Parathyroid adenoma (tissue), 2 donors: ENCODE measurements around the gene C14orf132.

Experiments
- H2AFZ ChIP-seq: fragments of 300-600 bp; sonication (generic); one replicate; pipeline ENCODE4 v1.7.0; 2017; ENCODE audit warnings: antibody characterized with exemption, mild to moderate bottlenecking
- H3K27ac ChIP-seq: fragments of 300-600 bp; sonication (generic); one replicate; pipeline ENCODE4 v1.7.0; 2017
- H3K27me3 ChIP-seq: fragments of 300-600 bp; sonication (generic); one replicate; pipeline ENCODE4 v1.7.0; 2017; ENCODE audit warnings: low read length; ENCODE audit not compliant: control insufficient read depth, insufficient read depth
- H3K36me3 ChIP-seq: fragments of 300-600 bp; sonication (generic); one replicate; pipeline ENCODE4 v1.7.0; 2017; ENCODE audit warnings: low read length; ENCODE audit not compliant: control insufficient read depth, insufficient read depth
- H3K4me1 ChIP-seq: fragments of 300-600 bp; sonication (generic); one replicate; pipeline ENCODE4 v1.7.0; 2017; ENCODE audit warnings: control low read depth
- H3K4me2 ChIP-seq: fragments of 300-600 bp; sonication (generic); one replicate; pipeline ENCODE4 v1.7.0; 2017; ENCODE audit warnings: low read length
- H3K4me3 ChIP-seq: fragments of 300-600 bp; sonication (generic); one replicate; pipeline ENCODE4 v1.7.0; 2017; ENCODE audit warnings: low read depth, low read length
- H3K79me2 ChIP-seq: fragments of 300-600 bp; sonication (generic); one replicate; pipeline ENCODE4 v1.7.0; 2017; ENCODE audit warnings: control low read depth
- H3K9ac ChIP-seq: fragments of 300-600 bp; sonication (generic); one replicate; pipeline ENCODE4 v1.7.0; 2017; ENCODE audit warnings: mild to moderate bottlenecking
- H3K9me3 ChIP-seq: fragments of 300-600 bp; sonication (generic); one replicate; pipeline ENCODE4 v1.7.0; 2017; ENCODE audit warnings: low read length; ENCODE audit not compliant: control insufficient read depth
- TF ChIP-seq, protein P1 (sequence below): fragments of 300-600 bp; sonication (generic); IDR thresholded peaks from one replicate; pipeline ENCODE4 v1.7.0; 2017; ENCODE audit warnings: antibody characterized with exemption, mild to moderate bottlenecking
- donor health status: primary hyperparathyroidism.

The C14orf132 gene

DNA sequence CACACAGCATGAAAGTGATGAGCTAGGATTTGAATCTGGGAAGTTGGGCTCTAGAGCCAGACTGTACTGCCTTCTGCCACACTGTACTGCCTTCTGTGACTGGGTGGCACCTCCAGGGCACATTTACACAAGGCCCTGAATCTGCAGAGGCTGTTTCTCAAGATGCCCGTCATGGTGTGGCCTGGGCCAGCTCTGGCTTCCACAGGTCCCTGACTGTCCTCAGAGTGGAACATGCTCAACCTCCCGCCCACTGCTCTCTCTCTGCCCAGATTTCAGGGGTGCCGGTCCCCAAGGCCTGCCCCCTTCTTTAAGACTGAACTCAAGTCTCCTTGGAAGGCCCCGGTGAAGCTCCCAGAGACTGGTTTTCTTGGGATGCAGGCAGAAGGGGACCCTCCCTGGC, 50.2 kb downstream of the C14orf132 start:
- Histone ChIP-seq H3K27me3 (no peaks in the 10 kb centered on the region), H3K36me3 (no peaks in the 10 kb centered on the region), H3K79me2 (no peaks in the 10 kb centered on the region), H3K4me2 (no peak overlapping the region), H3K9me3 (no peaks in the 10 kb centered on the region), H3K9ac (no peak overlapping the region), H3K27ac (no peak overlapping the region), H3K4me1 (no peaks in the 10 kb centered on the region), H2AFZ (no peak overlapping the region), H3K4me3 (no peak overlapping the region)
- TF ChIP-seq, protein P1, sequence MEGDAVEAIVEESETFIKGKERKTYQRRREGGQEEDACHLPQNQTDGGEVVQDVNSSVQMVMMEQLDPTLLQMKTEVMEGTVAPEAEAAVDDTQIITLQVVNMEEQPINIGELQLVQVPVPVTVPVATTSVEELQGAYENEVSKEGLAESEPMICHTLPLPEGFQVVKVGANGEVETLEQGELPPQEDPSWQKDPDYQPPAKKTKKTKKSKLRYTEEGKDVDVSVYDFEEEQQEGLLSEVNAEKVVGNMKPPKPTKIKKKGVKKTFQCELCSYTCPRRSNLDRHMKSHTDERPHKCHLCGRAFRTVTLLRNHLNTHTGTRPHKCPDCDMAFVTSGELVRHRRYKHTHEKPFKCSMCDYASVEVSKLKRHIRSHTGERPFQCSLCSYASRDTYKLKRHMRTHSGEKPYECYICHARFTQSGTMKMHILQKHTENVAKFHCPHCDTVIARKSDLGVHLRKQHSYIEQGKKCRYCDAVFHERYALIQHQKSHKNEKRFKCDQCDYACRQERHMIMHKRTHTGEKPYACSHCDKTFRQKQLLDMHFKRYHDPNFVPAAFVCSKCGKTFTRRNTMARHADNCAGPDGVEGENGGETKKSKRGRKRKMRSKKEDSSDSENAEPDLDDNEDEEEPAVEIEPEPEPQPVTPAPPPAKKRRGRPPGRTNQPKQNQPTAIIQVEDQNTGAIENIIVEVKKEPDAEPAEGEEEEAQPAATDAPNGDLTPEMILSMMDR, result no peak

DNA sequence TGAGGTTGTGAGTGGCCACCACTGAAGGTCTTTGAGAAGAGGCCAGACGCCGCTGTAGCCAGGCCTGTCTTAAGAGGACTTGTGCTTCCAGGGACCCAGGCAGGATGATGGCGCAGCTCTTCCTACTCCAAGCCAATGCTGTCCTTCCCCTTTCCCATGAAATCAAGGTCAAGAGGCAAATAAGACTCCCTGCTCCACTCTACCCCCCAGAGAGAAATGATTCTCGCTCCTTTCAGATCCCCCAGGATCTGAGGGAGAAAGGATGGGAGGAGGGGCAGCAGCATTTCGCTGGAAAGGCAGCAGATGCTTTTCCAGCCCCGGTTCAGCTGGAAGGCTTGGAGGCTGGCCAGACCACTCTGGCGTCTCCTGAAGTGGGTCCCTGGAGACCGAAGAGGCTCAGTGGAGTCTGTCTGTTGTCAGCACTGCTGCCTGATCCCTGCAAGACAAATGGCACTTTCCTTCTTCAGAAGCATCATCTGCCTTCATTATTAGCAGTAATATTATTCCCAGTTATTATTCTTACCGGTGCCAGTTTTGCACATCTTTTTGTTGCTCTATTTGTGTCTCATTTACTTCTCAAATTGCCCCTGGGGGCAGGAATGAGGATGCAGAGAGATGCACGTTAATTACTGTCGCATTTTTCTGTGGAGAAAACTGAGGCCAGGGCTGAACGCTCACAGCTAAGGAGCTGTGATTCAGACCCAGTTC, 51.4 kb downstream of the C14orf132 start:
- Histone ChIP-seq H3K4me3 (no peak overlapping the region), H3K27ac (no peak overlapping the region), H3K9me3 (no peaks in the 10 kb centered on the region), H3K4me1 (no peaks in the 10 kb centered on the region), H3K36me3 (no peaks in the 10 kb centered on the region), H3K27me3 (no peaks in the 10 kb centered on the region), H3K9ac (no peak overlapping the region), H3K79me2 (no peaks in the 10 kb centered on the region), H3K4me2 (no peak overlapping the region), H2AFZ (no peak overlapping the region)
- TF ChIP-seq, protein P1, result no peak

DNA sequence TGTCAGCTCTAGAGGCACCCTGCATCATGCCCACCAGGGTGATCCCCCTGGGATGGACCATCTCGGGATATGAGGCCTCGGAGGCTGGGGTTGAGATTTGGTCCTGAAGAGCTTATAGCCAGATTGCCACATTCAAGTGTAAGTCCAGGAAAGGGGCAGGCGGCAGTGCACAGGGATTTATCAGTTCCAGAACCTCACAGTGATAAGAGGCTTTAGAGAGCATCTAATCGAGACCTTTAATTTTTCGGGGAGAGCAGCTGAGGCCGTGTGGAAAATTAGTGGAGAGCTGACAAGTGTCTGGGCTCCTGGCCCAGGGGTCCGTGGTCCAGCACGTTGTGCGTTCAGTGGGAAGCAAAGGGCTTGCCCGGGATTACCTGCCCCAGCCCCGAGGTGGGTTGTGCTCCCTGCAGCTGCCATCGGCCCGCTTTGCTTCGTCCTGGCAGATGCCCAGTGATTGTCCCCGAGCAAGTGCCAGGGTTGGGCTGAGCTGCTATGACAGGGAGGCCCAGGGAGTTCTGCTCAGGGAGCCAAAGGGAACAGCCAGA, 52.1 kb downstream of the C14orf132 start:
- no peaks in the 10 kb centered on the region for H3K79me2 ChIP-seq
- H3K4me3 ChIP-seq, result no peak overlapping the region
- H3K36me3 ChIP-seq, result no peaks in the 10 kb centered on the region
- H3K4me1 ChIP-seq, result no peaks in the 10 kb centered on the region
- H3K27ac ChIP-seq, result no peak overlapping the region
- no peak overlapping the region for H3K4me2 ChIP-seq
- no peaks in the 10 kb centered on the region for H3K27me3 ChIP-seq
- no peaks in the 10 kb centered on the region for H3K9me3 ChIP-seq
- TF ChIP-seq, protein P1, result no peak
- H2AFZ ChIP-seq, result no peak overlapping the region
- no peak overlapping the region for H3K9ac ChIP-seq

DNA sequence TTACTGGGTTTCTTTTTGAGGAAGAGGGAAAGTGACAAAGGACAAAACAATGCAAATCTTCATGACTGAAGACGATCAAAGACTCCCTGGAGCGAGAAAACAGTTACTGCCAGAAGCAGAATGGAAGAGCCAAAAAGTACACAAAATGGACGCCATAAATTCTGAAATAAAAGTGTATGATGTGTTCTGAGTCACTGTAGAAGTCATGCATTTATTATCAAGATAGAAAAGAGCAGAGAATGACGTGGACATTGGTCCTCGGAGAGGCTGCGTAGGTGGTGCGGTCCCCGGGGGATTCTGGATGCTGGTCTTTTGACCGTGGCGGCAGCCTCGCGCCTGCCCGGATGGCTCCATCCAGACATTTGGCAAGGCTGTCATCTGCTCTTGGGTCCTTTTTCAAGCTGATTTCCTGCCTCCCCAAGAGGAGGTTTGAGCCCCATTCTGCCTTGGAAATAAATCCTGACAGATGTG, 52.8 kb downstream of the C14orf132 start:
- Histone ChIP-seq H3K9ac (no peak overlapping the region), H3K27me3 (no peaks in the 10 kb centered on the region), H3K36me3 (no peaks in the 10 kb centered on the region), H3K79me2 (no peaks in the 10 kb centered on the region), H3K4me3 (no peak overlapping the region), H3K4me1 (no peaks in the 10 kb centered on the region), H2AFZ (no peak overlapping the region), H3K4me2 (no peak overlapping the region), H3K9me3 (no peaks in the 10 kb centered on the region), H3K27ac (no peak overlapping the region)
- TF ChIP-seq, protein P1, result no peak

DNA sequence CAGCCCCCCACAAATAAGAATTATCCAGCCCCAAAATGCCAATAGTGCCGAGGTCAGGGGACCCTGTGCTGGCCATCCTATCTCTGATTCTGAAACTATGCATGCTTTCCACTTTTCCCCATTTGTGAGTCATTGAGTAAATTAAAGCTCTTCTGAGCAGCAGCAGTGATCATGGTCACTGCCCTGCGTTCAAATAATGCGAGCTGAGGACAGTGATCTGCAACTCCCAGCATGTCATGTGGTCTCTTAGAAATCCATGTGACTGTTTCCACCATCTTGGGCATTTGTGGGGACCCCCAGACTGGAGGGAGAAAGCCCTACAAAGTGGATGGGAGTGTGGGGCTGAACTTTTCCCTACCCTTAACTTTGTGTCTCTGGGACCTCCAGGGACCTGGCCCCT, 53.8 kb downstream of the C14orf132 start:
- H3K36me3 ChIP-seq, result no peaks in the 10 kb centered on the region
- no peak overlapping the region for H2AFZ ChIP-seq
- no peak overlapping the region for H3K4me2 ChIP-seq
- no peak overlapping the region for H3K4me3 ChIP-seq
- no peaks in the 10 kb centered on the region for H3K4me1 ChIP-seq
- no peaks in the 10 kb centered on the region for H3K79me2 ChIP-seq
- no peaks in the 10 kb centered on the region for H3K27me3 ChIP-seq
- H3K9me3 ChIP-seq, result no peaks in the 10 kb centered on the region
- TF ChIP-seq, protein P1, result no peak
- H3K27ac ChIP-seq, result no peak overlapping the region
- H3K9ac ChIP-seq, result no peak overlapping the region
